Measurements from ENCODE around the gene ETV6. TPM values are rescaled to one million over a fixed set of nuclear protein-coding genes. Genes with fewer than 3 reads are reported as not detected.

ETV6 gene
- total RNA-seq, 1 donor from 2014 or later: 16.9 TPM

GRCh38 chr12:11941606-11942337, 292.3 kb downstream of the ETV6 start:
- H3K27me3 ChIP-seq (ENCODE audit: low read depth): no peaks in the 10 kb centered on the region
- TF ChIP-seq, protein P1, sequence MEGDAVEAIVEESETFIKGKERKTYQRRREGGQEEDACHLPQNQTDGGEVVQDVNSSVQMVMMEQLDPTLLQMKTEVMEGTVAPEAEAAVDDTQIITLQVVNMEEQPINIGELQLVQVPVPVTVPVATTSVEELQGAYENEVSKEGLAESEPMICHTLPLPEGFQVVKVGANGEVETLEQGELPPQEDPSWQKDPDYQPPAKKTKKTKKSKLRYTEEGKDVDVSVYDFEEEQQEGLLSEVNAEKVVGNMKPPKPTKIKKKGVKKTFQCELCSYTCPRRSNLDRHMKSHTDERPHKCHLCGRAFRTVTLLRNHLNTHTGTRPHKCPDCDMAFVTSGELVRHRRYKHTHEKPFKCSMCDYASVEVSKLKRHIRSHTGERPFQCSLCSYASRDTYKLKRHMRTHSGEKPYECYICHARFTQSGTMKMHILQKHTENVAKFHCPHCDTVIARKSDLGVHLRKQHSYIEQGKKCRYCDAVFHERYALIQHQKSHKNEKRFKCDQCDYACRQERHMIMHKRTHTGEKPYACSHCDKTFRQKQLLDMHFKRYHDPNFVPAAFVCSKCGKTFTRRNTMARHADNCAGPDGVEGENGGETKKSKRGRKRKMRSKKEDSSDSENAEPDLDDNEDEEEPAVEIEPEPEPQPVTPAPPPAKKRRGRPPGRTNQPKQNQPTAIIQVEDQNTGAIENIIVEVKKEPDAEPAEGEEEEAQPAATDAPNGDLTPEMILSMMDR (IDR thresholded peaks at IDR 0.05; ENCODE audit: borderline replicate concordance): no peak
- no peak overlapping the region for H3K27ac ChIP-seq (replicated peaks)
- no peak overlapping the region for H3K4me3 ChIP-seq
- intact Hi-C loops (cut with micrococcal nuclease): no loop called here
- no peak for DNase-seq
- H3K4me1 ChIP-seq: no peaks in the 10 kb centered on the region
- H3K36me3 ChIP-seq: no peaks in the 10 kb centered on the region
- peaks cover 15% of the 10 kb centered on the region for H3K9me3 ChIP-seq (replicated peaks)

DNA sequence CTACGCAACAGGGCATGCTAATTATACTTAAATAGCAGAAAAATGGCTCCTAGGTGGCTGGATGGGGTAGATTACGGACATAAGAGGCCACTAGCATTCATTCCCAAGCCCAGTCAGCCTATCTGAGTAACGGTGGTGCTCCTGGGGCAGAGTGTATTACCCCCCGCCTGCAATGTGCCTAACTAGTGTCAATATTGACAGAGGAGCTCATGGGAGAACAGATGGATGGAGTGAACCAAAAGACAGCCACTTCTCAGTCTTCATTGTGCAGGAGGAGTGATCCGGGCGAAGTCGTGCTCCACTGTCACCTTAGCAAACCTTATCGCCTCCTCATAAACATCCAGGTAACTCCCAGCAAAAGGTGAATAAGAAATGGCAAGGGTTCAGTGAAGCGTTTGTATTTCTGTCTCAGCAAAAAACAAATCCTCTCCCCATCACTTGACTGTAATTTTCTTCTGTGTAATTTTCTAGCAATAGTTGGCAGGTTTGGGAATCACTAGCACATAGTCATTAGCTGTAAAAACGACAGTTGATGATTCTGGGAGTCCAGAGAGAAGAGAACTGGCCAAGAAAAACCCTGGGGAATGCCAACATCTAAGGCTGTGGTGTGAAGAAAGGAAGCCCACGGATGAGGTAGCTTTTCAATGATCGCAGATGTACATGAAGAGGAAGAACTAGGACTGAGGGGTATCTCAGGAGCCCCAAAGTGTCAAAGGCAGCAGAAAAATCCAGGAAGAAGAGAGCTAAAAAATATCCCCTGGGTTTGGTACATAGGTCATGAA, 294.6 kb downstream of the ETV6 start:
- DNase-seq: no peak
- Histone ChIP-seq H3K4me3 (no peak overlapping the region), H3K9me3 (replicated peaks) (peaks cover 15% of the 10 kb centered on the region), H3K36me3 (no peaks in the 10 kb centered on the region), H3K27me3 (ENCODE audit: low read depth) (no peaks in the 10 kb centered on the region), H3K4me1 (no peaks in the 10 kb centered on the region), H3K27ac (replicated peaks) (no peak overlapping the region)
- TF ChIP-seq, protein P1 (IDR thresholded peaks at IDR 0.05; ENCODE audit: borderline replicate concordance): no peak
- intact Hi-C loops (cut with micrococcal nuclease): no loop called here

Data from left ventricle myocardium inferior (tissue), 1 donor.